Ovary (tissue), 9 donors: Measurements from ENCODE around the gene SLC12A2. TPM values are rescaled to one million over a fixed set of nuclear protein-coding genes. Genes with fewer than 3 reads are reported as not detected.

Source experiments
- DNase-seq, 5 donors: peaks; one replicate each; pipeline ENCODE4 v3.0.0-alpha.2; 2019 to 2020
- H3K27ac ChIP-seq, 2 donors: fragments of 200-600 bp; one replicate each; pipeline versions ENCODE4 v1.5.1 to v1.8.0; 2019 to 2022
- H3K27me3 ChIP-seq: fragments of 200-600 bp; one replicate; pipeline ENCODE4 v1.8.0; 2022
- H3K36me3 ChIP-seq: fragments of 200-600 bp; sonication (generic); one replicate; pipeline ENCODE4 v1.5.1; 2019
- H3K4me1 ChIP-seq: one replicate; pipeline ENCODE4 v1.8.1; 2013; ENCODE audit warnings: mild to moderate bottlenecking, moderate library complexity; ENCODE audit not compliant: insufficient read depth
- H3K4me3 ChIP-seq: fragments of 200-600 bp; sonication (generic); one replicate; pipeline ENCODE4 v1.5.1; 2017
- H3K9me3 ChIP-seq, 2 donors: fragments of 200-600 bp in 1 of 2; sonication (generic) in 1 of 2; one replicate each; pipeline versions ENCODE4 v1.5.1 to v1.8.1; 2013 to 2019; ENCODE audit warnings: mild to moderate bottlenecking in 1 of 2, moderate library complexity in 1 of 2
- EP300 ChIP-seq: sonication (generic); formaldehyde crosslinking; IDR thresholded peaks from one replicate; pipeline ENCODE4 v1.6.1; 2017; ENCODE audit warnings: antibody characterized with exemption
- POLR2A ChIP-seq: fragments of 450-650 bp; IDR thresholded peaks from one replicate; pipeline ENCODE4 v1.6.1; 2017; ENCODE audit warnings: antibody characterized with exemption, mild to moderate bottlenecking, moderate library complexity
- WGBS, 3 donors: extraction: QIAGEN DNeasy Blood & Tissue Kit in 1 of 3; methylation state at CpG; one replicate each; pipeline versions ENCODE4 v1.1.5 to v1.1.7; 2013 to 2017; 5-methylcytosine and 5-hydroxymethylcytosine counted together
- intact Hi-C, 4 donors: fragments of 100-400 bp; cut with DNase I; formaldehyde crosslinking; loops; one replicate each; pipeline versions ENCODE4 v1.11.0 to v1.15.1; 2022 to 2023
- polyA plus RNA-seq, 2 donors: library from polyadenylated mRNA; stranded (reverse); fragments of 200-250 nt in 1 of 2; fragments of 350-450 nt in 1 of 2; fragmentation: Illumina TruSeq in 1 of 2; extraction: RNeasy Lipid Tissue Mini Kit (QIAGEN cat#74804) in 1 of 2; gene quantifications; one replicate each; pipeline ENCODE4 v1.2.3, GENCODE V29; 2013 to 2014
- total RNA-seq, 7 donors: library from RNA; depleted of rRNA in 2 of 7; stranded (reverse); fragments of >200 nt in 2 of 7; fragmentation: NEBNext Ultra II Directional in 3 of 7; extraction: Animal tissue kit (Norgen Biotek cat#: 25700) in 3 of 7; gene quantifications; one replicate each; pipeline versions ENCODE4 v1.1.0 to v1.2.4, GENCODE V29; 2016 to 2023
- TF ChIP-seq, protein P1 (sequence below), 3 donors: fragments of 450-650 bp in 2 of 3; fragments of 200-600 bp in 1 of 3; IDR thresholded peaks; one replicate each; pipeline versions ENCODE4 v1.5.1 to v1.8.0; 2016 to 2022; ENCODE audit warnings: antibody characterized with exemption in 3 of 3, mild to moderate bottlenecking in 1 of 3
- donor health status: DM: no; HTN: no; CAD: no; lungs with moderate emphysema.
- donor health status: DM: no; HTN: no; CAD: no.
- donor health status: Bipolar disorder and iron deficiency.
- donor health status: DM: yes; HTN: yes; CAD: no.
- donor health status: DM: no; HTN: no; CAD: no.
- donor health status: DM: yes; HTN: yes; CAD: no.

SLC12A2 gene
- total and polyA plus RNA-seq, 9 donors, result 7.0 to 31.6 (median 20.5) TPM

DNA sequence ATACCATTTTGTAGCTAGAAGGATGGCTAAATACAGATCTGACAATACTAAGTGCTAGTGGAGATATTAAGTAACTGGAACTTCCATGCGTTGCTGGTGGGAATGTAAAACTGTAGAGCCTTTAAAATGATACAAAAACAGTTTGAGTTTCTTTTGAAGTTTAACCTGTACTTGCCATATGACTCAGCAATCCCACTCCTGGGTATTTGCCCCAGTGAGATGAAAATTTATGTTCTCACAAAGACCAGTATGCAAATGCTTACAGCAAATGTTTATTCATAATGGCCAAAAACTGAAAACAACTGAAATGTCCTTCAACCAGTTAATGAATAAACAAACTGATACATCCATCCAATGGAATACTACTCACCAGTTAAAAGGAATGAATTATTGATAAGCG lies 137.3 kb downstream of the SLC12A2 start:
- intact Hi-C loops, result no loop called here
- WGBS, 3 donors, result 98 to 99% (median 99%) methylated on average over 2 of the region's 2 CpGs
- Histone ChIP-seq H3K4me3 (no peak overlapping the region), H3K27me3 (no peaks in the 10 kb centered on the region), H3K36me3 (no peaks in the 10 kb centered on the region), H3K9me3 (no peaks in the 10 kb centered on the region), H3K4me1 (no peaks in the 10 kb centered on the region), H3K27ac (no peak overlapping the region)
- DNase-seq, result no peak
- TF ChIP-seq, protein P1, sequence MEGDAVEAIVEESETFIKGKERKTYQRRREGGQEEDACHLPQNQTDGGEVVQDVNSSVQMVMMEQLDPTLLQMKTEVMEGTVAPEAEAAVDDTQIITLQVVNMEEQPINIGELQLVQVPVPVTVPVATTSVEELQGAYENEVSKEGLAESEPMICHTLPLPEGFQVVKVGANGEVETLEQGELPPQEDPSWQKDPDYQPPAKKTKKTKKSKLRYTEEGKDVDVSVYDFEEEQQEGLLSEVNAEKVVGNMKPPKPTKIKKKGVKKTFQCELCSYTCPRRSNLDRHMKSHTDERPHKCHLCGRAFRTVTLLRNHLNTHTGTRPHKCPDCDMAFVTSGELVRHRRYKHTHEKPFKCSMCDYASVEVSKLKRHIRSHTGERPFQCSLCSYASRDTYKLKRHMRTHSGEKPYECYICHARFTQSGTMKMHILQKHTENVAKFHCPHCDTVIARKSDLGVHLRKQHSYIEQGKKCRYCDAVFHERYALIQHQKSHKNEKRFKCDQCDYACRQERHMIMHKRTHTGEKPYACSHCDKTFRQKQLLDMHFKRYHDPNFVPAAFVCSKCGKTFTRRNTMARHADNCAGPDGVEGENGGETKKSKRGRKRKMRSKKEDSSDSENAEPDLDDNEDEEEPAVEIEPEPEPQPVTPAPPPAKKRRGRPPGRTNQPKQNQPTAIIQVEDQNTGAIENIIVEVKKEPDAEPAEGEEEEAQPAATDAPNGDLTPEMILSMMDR (IDR thresholded peaks at IDR 0.05), result no peak
- TF ChIP-seq EP300 (no peak), POLR2A (no peak)

DNA sequence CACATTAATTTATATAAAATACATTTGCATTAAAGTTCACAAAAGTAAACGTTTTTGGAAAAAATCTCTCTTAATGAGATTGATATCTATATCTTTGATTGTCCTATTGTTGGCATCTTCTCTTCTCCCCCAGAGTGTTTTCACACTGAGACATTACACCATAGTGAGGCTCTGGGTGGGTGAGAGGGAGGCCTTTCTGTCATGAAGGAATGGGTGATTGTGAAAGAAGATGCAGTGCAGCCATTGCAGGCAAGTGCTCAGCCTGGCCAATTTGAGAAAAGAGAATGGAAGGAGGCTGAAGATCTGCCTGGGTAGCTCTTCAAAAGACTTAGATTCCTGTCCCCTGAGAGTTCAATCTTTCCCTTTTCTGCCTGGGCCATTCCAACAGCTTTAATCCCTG lies 140.8 kb downstream of the SLC12A2 start:
- DNase-seq, result no peak
- H3K36me3 ChIP-seq, result no peaks in the 10 kb centered on the region
- intact Hi-C loops, result no loop called here
- no peaks in the 10 kb centered on the region for H3K9me3 ChIP-seq
- no peak overlapping the region for H3K4me3 ChIP-seq
- peaks cover 2% of the 10 kb centered on the region for H3K4me1 ChIP-seq
- H3K27ac ChIP-seq, result no peak overlapping the region
- 73 to 80% (median 79%) methylated on average over 1 of the region's 1 CpG for WGBS, 3 donors
- TF ChIP-seq, protein P1 (IDR thresholded peaks at IDR 0.05), result no peak
- TF ChIP-seq EP300 (no peak), POLR2A (no peak)
- H3K27me3 ChIP-seq, result no peaks in the 10 kb centered on the region

DNA sequence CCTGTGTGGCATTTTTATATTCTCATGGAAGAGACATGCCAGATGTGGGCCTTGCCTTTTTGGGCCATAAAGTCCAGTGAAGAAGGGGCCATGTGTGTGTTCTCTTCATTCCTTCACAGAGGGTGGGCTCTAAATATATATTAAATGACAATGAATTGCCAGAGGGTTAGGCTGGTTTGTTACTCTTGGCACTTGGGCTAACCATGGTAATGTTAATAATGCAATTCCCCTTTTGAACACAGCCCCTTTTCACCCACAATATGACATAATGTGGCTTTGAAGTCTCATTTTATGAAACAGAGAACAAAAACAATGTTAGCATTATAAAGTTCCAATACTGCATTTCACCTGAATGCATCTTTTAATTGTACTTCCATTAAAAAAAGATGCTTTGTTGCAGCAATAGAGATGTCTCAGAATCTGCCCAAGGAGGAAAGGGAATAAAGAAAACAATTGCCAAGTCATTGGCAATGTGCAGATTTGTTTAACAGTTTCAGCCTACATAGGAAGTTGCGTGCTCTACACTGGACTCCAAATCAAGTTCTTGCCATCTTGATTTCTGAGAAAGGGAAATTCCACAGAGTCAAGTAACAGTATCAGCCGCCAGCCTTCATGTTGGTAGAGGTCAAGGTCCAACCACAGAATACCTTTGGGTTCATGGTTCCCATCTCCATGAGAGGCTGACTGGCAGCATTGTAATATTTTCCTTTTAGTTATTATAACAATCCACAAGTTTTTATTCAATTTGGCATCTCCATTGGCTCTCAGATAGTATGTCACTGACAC lies 141.9 kb downstream of the SLC12A2 start:
- intact Hi-C loops, result no loop called here
- WGBS, 3 donors, result 88 to 99% (median 96%) methylated on average over 2 of the region's 2 CpGs
- TF ChIP-seq, protein P1 (IDR thresholded peaks at IDR 0.05), result no peak
- TF ChIP-seq POLR2A, result no peak
- no peak for TF ChIP-seq EP300
- Histone ChIP-seq H3K4me3 (no peak overlapping the region), H3K36me3 (no peaks in the 10 kb centered on the region), H3K27ac (no peak overlapping the region), H3K4me1 (peaks cover 2% of the 10 kb centered on the region), H3K27me3 (no peaks in the 10 kb centered on the region), H3K9me3 (no peaks in the 10 kb centered on the region)
- DNase-seq, result no peak

DNA sequence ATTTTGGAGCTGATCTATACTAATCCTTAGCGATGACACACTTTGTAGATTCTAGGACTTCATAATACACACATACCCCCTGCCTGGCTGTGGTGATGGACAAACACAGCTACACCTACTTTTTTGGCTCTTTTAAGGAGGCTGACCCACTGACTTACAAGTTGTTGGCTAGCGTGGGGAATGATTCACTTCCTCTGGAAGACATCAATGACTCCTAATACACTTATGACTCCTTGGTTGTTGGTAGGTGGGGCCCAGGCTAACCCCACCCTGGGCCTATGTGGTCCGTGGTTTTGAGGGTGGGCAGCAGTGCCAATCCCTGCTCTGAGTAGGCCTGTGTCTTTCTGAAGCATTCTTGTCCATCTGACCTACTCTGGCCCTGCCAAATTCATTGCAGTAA lies 144.4 kb downstream of the SLC12A2 start:
- no peaks in the 10 kb centered on the region for H3K27me3 ChIP-seq
- no peak for TF ChIP-seq POLR2A
- TF ChIP-seq, protein P1 (IDR thresholded peaks at IDR 0.05), result no peak
- TF ChIP-seq EP300, result no peak
- no peak overlapping the region for H3K4me3 ChIP-seq
- no peak overlapping the region for H3K27ac ChIP-seq
- intact Hi-C loops, result no loop called here
- DNase-seq, result no peak
- WGBS, 3 donors, result 33 to 43% (median 39%) methylated on average over 3 of the region's 3 CpGs
- no peaks in the 10 kb centered on the region for H3K36me3 ChIP-seq
- no peaks in the 10 kb centered on the region for H3K9me3 ChIP-seq
- H3K4me1 ChIP-seq, result peaks cover 2% of the 10 kb centered on the region
